GM12878 (cell line): Measurements from ENCODE around the gene HS3ST1. TPM values are rescaled to one million over a fixed set of nuclear protein-coding genes. Genes with fewer than 3 reads are reported as not detected.

Source experiments
- BHLHE40 ChIP-seq, 2 experiments: fragments of 450-650 bp in 1 of 2; IDR thresholded peaks; 2 replicates each; pipeline ENCODE4 v1.6.1; 2011 to 2017; ENCODE audit warnings: low read depth in 2 of 2, borderline replicate concordance in 1 of 2, improper control_type of control experiment in 1 of 2, low read length in 1 of 2, mild to moderate bottlenecking in 1 of 2
- CBFB ChIP-seq: IDR thresholded peaks from 2 replicates; pipeline ENCODE4 v1.6.1; 2016; ENCODE audit warnings: antibody characterized with exemption, low read depth
- CBX5 ChIP-seq: sonication (generic); IDR thresholded peaks from 2 replicates; pipeline ENCODE4 v1.6.1; 2016; ENCODE audit warnings: low read depth, moderate library complexity, mild to moderate bottlenecking, inconsistent platforms
- CEBPB ChIP-seq, 2 experiments: fragments of 150-350 bp in 1 of 2; IDR thresholded peaks; 2 replicates each; pipeline ENCODE4 v1.6.1; 2012 to 2014; ENCODE audit warnings: low read depth in 2 of 2, low read length in 2 of 2, borderline replicate concordance in 1 of 2, inconsistent platforms in 1 of 2
- EED ChIP-seq: sonication (generic); IDR thresholded peaks from 2 replicates; pipeline ENCODE4 v1.6.1; 2016; ENCODE audit warnings: antibody characterized with exemption, low read depth
- ESRRA ChIP-seq: IDR thresholded peaks from 2 replicates; pipeline ENCODE4 v1.6.1; 2012; ENCODE audit warnings: mild to moderate bottlenecking, low read length, improper control_type of control experiment
- GABPA ChIP-seq: IDR thresholded peaks from 2 replicates; pipeline ENCODE4 v1.6.1; 2014; ENCODE audit warnings: antibody characterized with exemption, low read depth, mild to moderate bottlenecking, inconsistent platforms
- KAT2A ChIP-seq: conservative IDR thresholded peaks from 2 replicates; pipeline ENCODE4 v1.6.1; 2011; ENCODE audit warnings: low read depth, low read length; ENCODE audit not compliant: control insufficient read depth
- POLR2AphosphoS5 ChIP-seq: IDR thresholded peaks from 2 replicates; pipeline ENCODE4 v1.6.1; 2011; ENCODE audit warnings: mild to moderate bottlenecking, low read length, inconsistent platforms
- RUNX3 ChIP-seq: IDR thresholded peaks from 2 replicates; pipeline ENCODE4 v1.6.1; 2012; ENCODE audit warnings: low read length, inconsistent platforms
- SIX5 ChIP-seq: IDR thresholded peaks from 2 replicates; pipeline ENCODE4 v1.6.1; 2011; ENCODE audit warnings: mild to moderate bottlenecking, low read depth, low read length, moderate library complexity; ENCODE audit not compliant: severe bottlenecking
- SPI1 ChIP-seq: IDR thresholded peaks from 2 replicates; pipeline ENCODE4 v1.6.1; 2011; ENCODE audit warnings: low read depth, mild to moderate bottlenecking, low read length, moderate library complexity, borderline replicate concordance; ENCODE audit not compliant: insufficient read depth
- SREBF1 ChIP-seq: IDR thresholded peaks from 2 replicates; pipeline ENCODE4 v1.6.1; 2012; ENCODE audit warnings: mild to moderate bottlenecking, low read length
- STAT1 ChIP-seq: fragments of 450-650 bp; conservative IDR thresholded peaks from 2 replicates; pipeline ENCODE4 v1.6.1; 2014; ENCODE audit warnings: antibody characterized with exemption, mild to moderate bottlenecking
- SUPT20H ChIP-seq: IDR thresholded peaks from 2 replicates; pipeline ENCODE4 v1.6.1; 2011; ENCODE audit warnings: low read depth, mild to moderate bottlenecking, low read length, moderate library complexity, borderline replicate concordance; ENCODE audit not compliant: control insufficient read depth
- polyA plus RNA-seq, 11 experiments: library from polyadenylated mRNA; depleted of rRNA in 4 of 11; unstranded in 6 of 11; stranded (reverse) in 5 of 11; fragments of >200 nt; fragmentation: Nextera tagmentation in 4 of 11; fragmentation: Illumina TruSeq in 1 of 11; extraction: Ambion mirVana in 4 of 11; extraction: Trizol in 1 of 11; gene quantifications; 1 replicate in 1 of 11; 2 replicates in 10 of 11; pipeline versions ENCODE4 v1.2.1 to v1.2.3, GENCODE V29; 2011 to 2016; ENCODE audit warnings: inconsistent platforms in 2 of 11, missing spikeins in 2 of 11, low read depth in 1 of 11
- total RNA-seq, 4 experiments: library from RNA; depleted of rRNA in 3 of 4; stranded (reverse); fragments of >200 nt in 3 of 4; fragmentation: Illumina TruSeq in 1 of 4; extraction: Trizol in 1 of 4; gene quantifications; 2 replicates each; pipeline versions ENCODE4 v1.2.1 to v1.2.3, GENCODE V29; 2013 to 2021
- TF ChIP-seq, protein P1 (sequence below): fragments of 450-650 bp; IDR thresholded peaks from 2 replicates; pipeline ENCODE4 v1.6.1; 2017; ENCODE audit warnings: antibody characterized with exemption, mild to moderate bottlenecking, moderate library complexity
- TF ChIP-seq, protein P2 (sequence below): fragments of 450-650 bp; IDR thresholded peaks from 2 replicates; pipeline ENCODE4 v1.6.1; 2016; ENCODE audit warnings: mild to moderate bottlenecking, moderate library complexity, borderline replicate concordance
- TF ChIP-seq, protein P3 (sequence below): IDR thresholded peaks from 2 replicates; pipeline ENCODE4 v1.6.1; 2012; ENCODE audit warnings: low read depth, low read length, improper control_type of control experiment
- TF ChIP-seq, protein P4 (sequence below): fragments of 450-650 bp; IDR thresholded peaks from 2 replicates; pipeline ENCODE4 v1.6.1; 2017; ENCODE audit warnings: mild to moderate bottlenecking, moderate library complexity

Gene HS3ST1
- total and polyA plus RNA-seq, 10 of the 15 experiments (the other 5 are each of a cell fraction or from before 2014, with no cell fraction given) = 0.03 to 0.65 (median 0.13) TPM

DNA sequence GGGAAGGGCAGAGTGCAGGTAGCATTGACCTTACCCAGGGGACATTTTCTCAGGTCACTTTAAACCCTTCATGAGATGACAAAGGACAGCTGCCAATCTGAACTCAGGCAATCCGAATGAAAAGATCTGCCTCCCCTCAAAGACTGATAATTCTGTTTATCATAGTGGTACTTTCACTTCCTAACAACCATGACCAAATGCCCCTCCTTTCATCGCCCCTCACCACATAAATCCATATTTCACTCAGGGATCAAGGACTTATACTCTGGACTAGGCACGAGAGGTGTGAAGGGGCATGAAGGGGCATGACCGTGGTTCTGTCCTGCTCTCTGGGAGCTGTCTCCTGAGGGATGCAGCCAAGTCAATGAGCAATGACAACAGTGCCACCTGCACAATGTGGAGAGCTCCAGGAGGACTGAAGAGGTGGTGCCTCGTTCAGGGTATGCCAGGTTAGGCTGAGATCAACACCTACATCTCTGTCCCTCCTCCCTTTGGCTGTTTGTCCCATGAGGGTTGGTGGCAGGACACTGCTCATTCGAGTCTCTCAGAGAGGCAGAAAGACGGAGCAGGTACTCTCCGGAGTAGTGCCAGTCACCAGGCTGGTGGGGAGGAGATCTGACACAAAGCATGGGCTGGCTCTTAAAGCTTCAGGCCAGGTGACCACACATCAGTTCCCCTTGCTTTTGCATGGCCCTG lies 12.5 kb downstream of the HS3ST1 start (continued):
- TF ChIP-seq SPI1 (peak; percentile 70), CBFB (no peak), SUPT20H (no peak), KAT2A (no peak), EED (peak; percentile 82), CBX5 (no peak), STAT1 (no peak), BHLHE40 (IDR thresholded peaks at IDR 0.05; ENCODE audit: borderline replicate concordance in 1 of 2, low read depth in 2 of 2, low read length in 1 of 2) (peak in 1 of 2 experiments; percentile 35; a peak in 2 of 4 replicates), SREBF1 (no peak), SIX5 (no peak), CEBPB (IDR thresholded peaks at IDR 0.05; ENCODE audit: borderline replicate concordance in 1 of 2, low read depth in 2 of 2, low read length in 2 of 2) (no peak), POLR2AphosphoS5 (no peak), RUNX3 (peak; percentile 92), ESRRA (no peak), GABPA (no peak)
- TF ChIP-seq, protein P1, sequence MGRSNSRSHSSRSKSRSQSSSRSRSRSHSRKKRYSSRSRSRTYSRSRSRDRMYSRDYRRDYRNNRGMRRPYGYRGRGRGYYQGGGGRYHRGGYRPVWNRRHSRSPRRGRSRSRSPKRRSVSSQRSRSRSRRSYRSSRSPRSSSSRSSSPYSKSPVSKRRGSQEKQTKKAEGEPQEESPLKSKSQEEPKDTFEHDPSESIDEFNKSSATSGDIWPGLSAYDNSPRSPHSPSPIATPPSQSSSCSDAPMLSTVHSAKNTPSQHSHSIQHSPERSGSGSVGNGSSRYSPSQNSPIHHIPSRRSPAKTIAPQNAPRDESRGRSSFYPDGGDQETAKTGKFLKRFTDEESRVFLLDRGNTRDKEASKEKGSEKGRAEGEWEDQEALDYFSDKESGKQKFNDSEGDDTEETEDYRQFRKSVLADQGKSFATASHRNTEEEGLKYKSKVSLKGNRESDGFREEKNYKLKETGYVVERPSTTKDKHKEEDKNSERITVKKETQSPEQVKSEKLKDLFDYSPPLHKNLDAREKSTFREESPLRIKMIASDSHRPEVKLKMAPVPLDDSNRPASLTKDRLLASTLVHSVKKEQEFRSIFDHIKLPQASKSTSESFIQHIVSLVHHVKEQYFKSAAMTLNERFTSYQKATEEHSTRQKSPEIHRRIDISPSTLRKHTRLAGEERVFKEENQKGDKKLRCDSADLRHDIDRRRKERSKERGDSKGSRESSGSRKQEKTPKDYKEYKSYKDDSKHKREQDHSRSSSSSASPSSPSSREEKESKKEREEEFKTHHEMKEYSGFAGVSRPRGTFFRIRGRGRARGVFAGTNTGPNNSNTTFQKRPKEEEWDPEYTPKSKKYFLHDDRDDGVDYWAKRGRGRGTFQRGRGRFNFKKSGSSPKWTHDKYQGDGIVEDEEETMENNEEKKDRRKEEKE = no peak
- TF ChIP-seq, protein P2, sequence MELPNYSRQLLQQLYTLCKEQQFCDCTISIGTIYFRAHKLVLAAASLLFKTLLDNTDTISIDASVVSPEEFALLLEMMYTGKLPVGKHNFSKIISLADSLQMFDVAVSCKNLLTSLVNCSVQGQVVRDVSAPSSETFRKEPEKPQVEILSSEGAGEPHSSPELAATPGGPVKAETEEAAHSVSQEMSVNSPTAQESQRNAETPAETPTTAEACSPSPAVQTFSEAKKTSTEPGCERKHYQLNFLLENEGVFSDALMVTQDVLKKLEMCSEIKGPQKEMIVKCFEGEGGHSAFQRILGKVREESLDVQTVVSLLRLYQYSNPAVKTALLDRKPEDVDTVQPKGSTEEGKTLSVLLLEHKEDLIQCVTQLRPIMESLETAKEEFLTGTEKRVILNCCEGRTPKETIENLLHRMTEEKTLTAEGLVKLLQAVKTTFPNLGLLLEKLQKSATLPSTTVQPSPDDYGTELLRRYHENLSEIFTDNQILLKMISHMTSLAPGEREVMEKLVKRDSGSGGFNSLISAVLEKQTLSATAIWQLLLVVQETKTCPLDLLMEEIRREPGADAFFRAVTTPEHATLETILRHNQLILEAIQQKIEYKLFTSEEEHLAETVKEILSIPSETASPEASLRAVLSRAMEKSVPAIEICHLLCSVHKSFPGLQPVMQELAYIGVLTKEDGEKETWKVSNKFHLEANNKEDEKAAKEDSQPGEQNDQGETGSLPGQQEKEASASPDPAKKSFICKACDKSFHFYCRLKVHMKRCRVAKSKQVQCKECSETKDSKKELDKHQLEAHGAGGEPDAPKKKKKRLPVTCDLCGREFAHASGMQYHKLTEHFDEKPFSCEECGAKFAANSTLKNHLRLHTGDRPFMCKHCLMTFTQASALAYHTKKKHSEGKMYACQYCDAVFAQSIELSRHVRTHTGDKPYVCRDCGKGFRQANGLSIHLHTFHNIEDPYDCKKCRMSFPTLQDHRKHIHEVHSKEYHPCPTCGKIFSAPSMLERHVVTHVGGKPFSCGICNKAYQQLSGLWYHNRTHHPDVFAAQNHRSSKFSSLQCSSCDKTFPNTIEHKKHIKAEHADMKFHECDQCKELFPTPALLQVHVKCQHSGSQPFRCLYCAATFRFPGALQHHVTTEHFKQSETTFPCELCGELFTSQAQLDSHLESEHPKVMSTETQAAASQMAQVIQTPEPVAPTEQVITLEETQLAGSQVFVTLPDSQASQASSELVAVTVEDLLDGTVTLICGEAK = no peak
- TF ChIP-seq, protein P3, sequence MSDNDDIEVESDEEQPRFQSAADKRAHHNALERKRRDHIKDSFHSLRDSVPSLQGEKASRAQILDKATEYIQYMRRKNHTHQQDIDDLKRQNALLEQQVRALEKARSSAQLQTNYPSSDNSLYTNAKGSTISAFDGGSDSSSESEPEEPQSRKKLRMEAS = no peak
- TF ChIP-seq, protein P4, sequence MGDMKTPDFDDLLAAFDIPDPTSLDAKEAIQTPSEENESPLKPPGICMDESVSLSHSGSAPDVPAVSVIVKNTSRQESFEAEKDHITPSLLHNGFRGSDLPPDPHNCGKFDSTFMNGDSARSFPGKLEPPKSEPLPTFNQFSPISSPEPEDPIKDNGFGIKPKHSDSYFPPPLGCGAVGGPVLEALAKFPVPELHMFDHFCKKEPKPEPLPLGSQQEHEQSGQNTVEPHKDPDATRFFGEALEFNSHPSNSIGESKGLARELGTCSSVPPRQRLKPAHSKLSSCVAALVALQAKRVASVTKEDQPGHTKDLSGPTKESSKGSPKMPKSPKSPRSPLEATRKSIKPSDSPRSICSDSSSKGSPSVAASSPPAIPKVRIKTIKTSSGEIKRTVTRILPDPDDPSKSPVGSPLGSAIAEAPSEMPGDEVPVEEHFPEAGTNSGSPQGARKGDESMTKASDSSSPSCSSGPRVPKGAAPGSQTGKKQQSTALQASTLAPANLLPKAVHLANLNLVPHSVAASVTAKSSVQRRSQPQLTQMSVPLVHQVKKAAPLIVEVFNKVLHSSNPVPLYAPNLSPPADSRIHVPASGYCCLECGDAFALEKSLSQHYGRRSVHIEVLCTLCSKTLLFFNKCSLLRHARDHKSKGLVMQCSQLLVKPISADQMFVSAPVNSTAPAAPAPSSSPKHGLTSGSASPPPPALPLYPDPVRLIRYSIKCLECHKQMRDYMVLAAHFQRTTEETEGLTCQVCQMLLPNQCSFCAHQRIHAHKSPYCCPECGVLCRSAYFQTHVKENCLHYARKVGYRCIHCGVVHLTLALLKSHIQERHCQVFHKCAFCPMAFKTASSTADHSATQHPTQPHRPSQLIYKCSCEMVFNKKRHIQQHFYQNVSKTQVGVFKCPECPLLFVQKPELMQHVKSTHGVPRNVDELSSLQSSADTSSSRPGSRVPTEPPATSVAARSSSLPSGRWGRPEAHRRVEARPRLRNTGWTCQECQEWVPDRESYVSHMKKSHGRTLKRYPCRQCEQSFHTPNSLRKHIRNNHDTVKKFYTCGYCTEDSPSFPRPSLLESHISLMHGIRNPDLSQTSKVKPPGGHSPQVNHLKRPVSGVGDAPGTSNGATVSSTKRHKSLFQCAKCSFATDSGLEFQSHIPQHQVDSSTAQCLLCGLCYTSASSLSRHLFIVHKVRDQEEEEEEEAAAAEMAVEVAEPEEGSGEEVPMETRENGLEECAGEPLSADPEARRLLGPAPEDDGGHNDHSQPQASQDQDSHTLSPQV = no peak
